OCI-LY7 (cell line): ENCODE results near the gene NUP62.

ENCODE experiments used
- EZH2phosphoT487 ChIP-seq: fragments of 200-600 bp; sonication (generic); IDR thresholded peaks from 2 replicates; pipeline ENCODE4 v1.6.1; 2018; ENCODE audit warnings: low read depth, borderline replicate concordance, mild to moderate bottlenecking, mixed run types, antibody characterized with exemption, low read length, moderate library complexity, mixed read lengths
- TF ChIP-seq, protein P1 (sequence below): fragments of 200-600 bp; sonication (generic); conservative IDR thresholded peaks from 2 replicates; pipeline ENCODE4 v1.5.1; 2014; ENCODE audit warnings: mild to moderate bottlenecking, antibody characterized with exemption, low read length, moderate library complexity, mixed read lengths

DNA sequence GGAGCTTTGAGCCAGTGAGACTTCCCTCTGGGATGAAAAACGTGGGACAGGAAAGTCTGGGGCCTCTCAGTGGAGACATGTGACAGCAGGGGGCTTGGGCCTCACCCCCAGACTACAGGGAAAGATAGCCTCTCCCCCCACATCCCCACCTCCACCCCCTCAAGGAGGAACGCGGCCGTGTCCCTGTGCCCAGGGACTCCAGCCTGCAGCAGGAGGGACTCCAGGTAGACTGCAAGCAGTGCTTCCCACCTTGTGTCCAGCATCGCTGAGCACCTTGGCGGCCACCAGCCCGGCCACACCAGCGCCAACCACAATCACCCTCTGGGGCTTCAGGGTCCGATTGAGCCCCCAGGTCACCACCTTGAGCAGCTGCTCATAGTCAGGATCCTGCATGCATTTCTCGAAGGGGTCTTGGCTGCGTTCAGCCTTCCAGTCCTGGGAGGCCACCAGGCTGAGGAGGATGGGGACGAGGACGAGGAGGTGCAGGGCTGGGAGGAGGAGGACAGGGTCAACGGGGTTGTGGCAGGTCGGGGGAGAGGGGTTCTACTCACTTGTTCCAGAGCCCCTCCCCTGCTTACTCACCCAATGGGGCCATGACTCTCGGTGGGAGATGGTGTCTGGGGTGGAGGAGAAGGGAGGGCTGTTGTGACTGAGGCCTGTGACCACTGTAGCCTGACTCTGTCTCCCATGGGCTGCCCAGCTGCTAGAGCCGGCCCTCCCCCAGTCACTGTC, 33.6 kb downstream of the NUP62 start:
- TF ChIP-seq, protein P1, sequence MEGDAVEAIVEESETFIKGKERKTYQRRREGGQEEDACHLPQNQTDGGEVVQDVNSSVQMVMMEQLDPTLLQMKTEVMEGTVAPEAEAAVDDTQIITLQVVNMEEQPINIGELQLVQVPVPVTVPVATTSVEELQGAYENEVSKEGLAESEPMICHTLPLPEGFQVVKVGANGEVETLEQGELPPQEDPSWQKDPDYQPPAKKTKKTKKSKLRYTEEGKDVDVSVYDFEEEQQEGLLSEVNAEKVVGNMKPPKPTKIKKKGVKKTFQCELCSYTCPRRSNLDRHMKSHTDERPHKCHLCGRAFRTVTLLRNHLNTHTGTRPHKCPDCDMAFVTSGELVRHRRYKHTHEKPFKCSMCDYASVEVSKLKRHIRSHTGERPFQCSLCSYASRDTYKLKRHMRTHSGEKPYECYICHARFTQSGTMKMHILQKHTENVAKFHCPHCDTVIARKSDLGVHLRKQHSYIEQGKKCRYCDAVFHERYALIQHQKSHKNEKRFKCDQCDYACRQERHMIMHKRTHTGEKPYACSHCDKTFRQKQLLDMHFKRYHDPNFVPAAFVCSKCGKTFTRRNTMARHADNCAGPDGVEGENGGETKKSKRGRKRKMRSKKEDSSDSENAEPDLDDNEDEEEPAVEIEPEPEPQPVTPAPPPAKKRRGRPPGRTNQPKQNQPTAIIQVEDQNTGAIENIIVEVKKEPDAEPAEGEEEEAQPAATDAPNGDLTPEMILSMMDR: no peak
- TF ChIP-seq EZH2phosphoT487: no peak
